GM23338 (cell line): Measurements from ENCODE around the gene RPA1.

Experiments used
- CREB1 ChIP-seq: fragments of 250-450 bp; sonication (Bioruptor Pico); IDR thresholded peaks from 2 replicates; pipeline ENCODE4 v1.5.0; 2020; ENCODE audit warnings: low read depth, mild to moderate bottlenecking, moderate library complexity
- CTCF ChIP-seq, 2 experiments: fragments of 200-600 bp in 1 of 2; sonication (generic) in 1 of 2; conservative IDR thresholded peaks; 2 replicates each; pipeline versions ENCODE4 v1.5.1 to v1.6.1; 2016 to 2017; ENCODE audit warnings: antibody characterized with exemption in 2 of 2, low read depth in 2 of 2, mild to moderate bottlenecking in 2 of 2, moderate library complexity in 1 of 2
- ETS1 ChIP-seq: IDR thresholded peaks from 2 replicates; pipeline ENCODE4 v1.6.1; 2016; ENCODE audit warnings: antibody characterized with exemption
- EZH2 ChIP-seq: fragments of 200-600 bp; sonication (generic); IDR thresholded peaks from one replicate; pipeline ENCODE4 v1.8.0; 2017; ENCODE audit warnings: antibody characterized with exemption, mild to moderate bottlenecking, low read depth; ENCODE audit not compliant: unreplicated experiment
- EZH2phosphoT487 ChIP-seq: fragments of 200-600 bp; sonication (generic); IDR thresholded peaks from one replicate; pipeline ENCODE4 v1.8.1; 2018; ENCODE audit warnings: antibody characterized with exemption; ENCODE audit not compliant: unreplicated experiment
- JUNB ChIP-seq: IDR thresholded peaks from one replicate; pipeline ENCODE4 v1.6.1; 2016; ENCODE audit warnings: antibody characterized with exemption; ENCODE audit not compliant: unreplicated experiment
- NANOG ChIP-seq: IDR thresholded peaks from 2 replicates; pipeline ENCODE4 v1.6.1; 2016; ENCODE audit warnings: antibody characterized with exemption, borderline replicate concordance
- POLR2AphosphoS5 ChIP-seq: IDR thresholded peaks from 2 replicates; pipeline ENCODE4 v1.6.1; 2016; ENCODE audit warnings: antibody characterized with exemption, low read depth
- REST ChIP-seq: IDR thresholded peaks from one replicate; pipeline ENCODE4 v1.6.1; 2018; ENCODE audit warnings: antibody characterized with exemption; ENCODE audit not compliant: unreplicated experiment
- STAT1 ChIP-seq: IDR thresholded peaks from one replicate; pipeline ENCODE4 v1.6.1; 2016; ENCODE audit warnings: antibody characterized with exemption; ENCODE audit not compliant: unreplicated experiment
- ZNF114 ChIP-seq: fragments of 250-450 bp; sonication (Bioruptor Pico); IDR thresholded peaks from 2 replicates; pipeline ENCODE4 v1.5.0; 2020; ENCODE audit warnings: mild to moderate bottlenecking, moderate library complexity
- ZNF462 ChIP-seq: fragments of 250-450 bp; sonication (Bioruptor Pico); IDR thresholded peaks from 2 replicates; pipeline ENCODE4 v1.5.0; 2020; ENCODE audit warnings: mild to moderate bottlenecking, moderate library complexity

GRCh38 chr17:1919201-1919600 is 89.4 kb downstream of the RPA1 start:
- TF ChIP-seq CTCF (conservative IDR thresholded peaks at IDR 0.05; ENCODE audit: low read depth in 2 of 2) (no peak), JUNB (no peak), POLR2AphosphoS5 (no peak), REST (no peak), EZH2phosphoT487 (no peak), EZH2 (no peak), ZNF114 (no peak), CREB1 (CRISPR knock-in tag) (no peak), ETS1 (no peak), NANOG (no peak), STAT1 (no peak), ZNF462 (CRISPR knock-in tag) (no peak)
